Adrenal gland (tissue), 5 donors: ENCODE data around the gene CYB5R3.

Experiments
- POLR2A ChIP-seq, 2 donors: fragments of 450-650 bp; IDR thresholded peaks; one replicate each; pipeline ENCODE4 v1.6.1; 2017; ENCODE audit warnings: antibody characterized with exemption in 2 of 2, mild to moderate bottlenecking in 2 of 2, moderate library complexity in 1 of 2
- TF ChIP-seq, protein P1 (sequence below), 6 experiments: fragments of 450-650 bp in 4 of 6; fragments of 200-600 bp in 2 of 6; sonication (generic) in 1 of 6; IDR thresholded peaks; 1 replicate in 5 of 6; 2 replicates in 1 of 6; pipeline versions ENCODE4 v1.5.1 to v1.8.0; 2016 to 2021; ENCODE audit warnings: antibody characterized with exemption in 6 of 6, mild to moderate bottlenecking in 2 of 6, moderate library complexity in 1 of 6
- donor health status: DM: no; HTN: no; CAD: no.

DNA sequence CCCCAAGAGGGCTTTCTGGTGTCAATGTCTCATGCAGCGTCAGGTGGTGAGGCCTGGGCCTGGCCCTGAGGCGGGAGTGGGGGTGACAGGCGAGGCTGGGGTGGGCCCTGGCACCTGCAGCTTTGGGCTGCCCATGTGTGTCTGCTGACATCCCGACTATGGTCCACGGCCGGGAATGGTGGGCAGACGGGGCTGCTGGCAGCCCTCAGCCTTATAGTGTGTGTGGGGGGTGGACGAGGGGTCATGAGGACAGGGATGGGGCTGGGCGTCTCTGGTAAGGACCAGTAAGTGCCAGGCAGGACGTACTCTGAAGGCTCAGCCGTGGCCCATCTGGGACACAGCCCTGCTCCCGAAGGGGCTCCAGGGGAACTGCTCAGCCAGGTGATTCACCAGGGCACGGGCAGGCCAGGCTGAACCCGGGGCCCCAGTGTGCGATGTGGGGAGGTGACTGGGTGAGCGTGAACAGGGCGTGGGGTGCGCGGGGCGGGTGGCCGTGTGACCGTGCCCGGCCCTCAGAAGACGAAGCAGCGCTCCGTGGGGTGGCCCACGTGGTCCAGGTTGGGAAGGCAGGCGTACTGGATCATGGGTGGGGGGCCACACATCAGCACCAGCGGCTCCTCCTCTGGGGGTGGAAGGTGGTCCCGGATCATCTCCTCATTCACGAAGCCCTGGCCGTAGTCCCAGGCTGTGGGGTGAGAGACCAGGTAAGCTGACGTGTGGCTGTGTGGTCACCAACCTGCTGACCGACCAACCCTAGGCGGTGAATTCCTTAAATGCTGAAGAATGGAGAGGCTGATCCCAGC, 29.7 kb downstream of the CYB5R3 start:
- no peak for TF ChIP-seq POLR2A (IDR thresholded peaks at IDR 0.05)
- TF ChIP-seq, protein P1, sequence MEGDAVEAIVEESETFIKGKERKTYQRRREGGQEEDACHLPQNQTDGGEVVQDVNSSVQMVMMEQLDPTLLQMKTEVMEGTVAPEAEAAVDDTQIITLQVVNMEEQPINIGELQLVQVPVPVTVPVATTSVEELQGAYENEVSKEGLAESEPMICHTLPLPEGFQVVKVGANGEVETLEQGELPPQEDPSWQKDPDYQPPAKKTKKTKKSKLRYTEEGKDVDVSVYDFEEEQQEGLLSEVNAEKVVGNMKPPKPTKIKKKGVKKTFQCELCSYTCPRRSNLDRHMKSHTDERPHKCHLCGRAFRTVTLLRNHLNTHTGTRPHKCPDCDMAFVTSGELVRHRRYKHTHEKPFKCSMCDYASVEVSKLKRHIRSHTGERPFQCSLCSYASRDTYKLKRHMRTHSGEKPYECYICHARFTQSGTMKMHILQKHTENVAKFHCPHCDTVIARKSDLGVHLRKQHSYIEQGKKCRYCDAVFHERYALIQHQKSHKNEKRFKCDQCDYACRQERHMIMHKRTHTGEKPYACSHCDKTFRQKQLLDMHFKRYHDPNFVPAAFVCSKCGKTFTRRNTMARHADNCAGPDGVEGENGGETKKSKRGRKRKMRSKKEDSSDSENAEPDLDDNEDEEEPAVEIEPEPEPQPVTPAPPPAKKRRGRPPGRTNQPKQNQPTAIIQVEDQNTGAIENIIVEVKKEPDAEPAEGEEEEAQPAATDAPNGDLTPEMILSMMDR (IDR thresholded peaks at IDR 0.05): no peak
